ENCODE results near the gene PTPN1.
"Not testable (repeated sequence)": the region's sequence is repeated elsewhere in the genome, so short reads cannot be mapped to it uniquely, and the experiment has no call there.

Gene PTPN1

GRCh38 chr20:50533061-50533460, 22.9 kb downstream of the PTPN1 start:
- no peak for DNase-seq

DNA sequence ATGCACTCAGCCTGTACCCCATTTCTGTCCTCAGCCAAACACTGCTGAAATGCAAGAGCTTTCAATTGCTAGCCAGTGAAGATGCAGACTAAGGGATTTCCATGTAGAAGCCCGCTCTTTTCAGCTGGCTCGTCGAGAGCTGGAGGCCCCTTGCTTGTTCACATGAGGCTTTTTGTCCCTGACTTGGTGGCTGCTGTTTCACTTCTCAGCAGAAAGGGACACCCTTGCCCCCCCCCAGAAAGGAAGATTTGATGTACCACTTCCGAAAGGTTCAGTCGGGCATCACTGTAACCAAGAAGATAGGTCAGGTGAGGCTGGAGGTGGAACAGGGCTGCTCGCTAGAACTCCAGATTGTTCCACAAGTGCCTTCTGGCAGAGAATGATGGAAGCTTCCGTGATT, 23.3 kb downstream of the PTPN1 start:
- no peak for DNase-seq

GRCh38 chr20:50534567-50534966, 24.4 kb downstream of the PTPN1 start:
- peak; percentile 76 for DNase-seq

- no peak for DNase-seq
Observed at GRCh38 chr20:50535162-50535561, 25.0 kb downstream of the PTPN1 start.

- no peak for DNase-seq
Observed at GRCh38 chr20:50536333-50536732, 26.1 kb downstream of the PTPN1 start.

- no peak for DNase-seq
Observed at GRCh38 chr20:50537546-50538201, 27.5 kb downstream of the PTPN1 start.

DNA sequence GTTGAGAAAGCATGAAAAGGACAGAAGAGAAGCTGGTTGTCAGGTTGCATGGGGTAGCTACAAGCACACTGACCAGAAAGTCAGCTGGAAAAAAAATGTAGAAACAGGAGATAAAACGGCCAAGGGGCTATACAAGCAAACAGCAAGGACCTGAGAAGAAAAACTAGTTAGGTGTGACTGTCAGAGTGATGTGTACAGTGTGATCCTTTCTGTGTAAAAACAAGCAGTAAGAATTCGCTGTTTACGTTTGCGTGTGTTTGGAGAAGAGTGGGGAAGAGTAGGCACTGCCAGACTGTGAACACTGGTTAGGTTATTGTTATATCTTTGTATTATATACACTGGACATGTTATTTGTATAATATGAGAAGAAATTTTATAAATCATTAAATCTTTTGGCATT, 28.1 kb downstream of the PTPN1 start:
- no peak for DNase-seq

GRCh38 chr20:50539798-50540197, 29.6 kb downstream of the PTPN1 start:
- not testable (repeated sequence) for DNase-seq

DNA sequence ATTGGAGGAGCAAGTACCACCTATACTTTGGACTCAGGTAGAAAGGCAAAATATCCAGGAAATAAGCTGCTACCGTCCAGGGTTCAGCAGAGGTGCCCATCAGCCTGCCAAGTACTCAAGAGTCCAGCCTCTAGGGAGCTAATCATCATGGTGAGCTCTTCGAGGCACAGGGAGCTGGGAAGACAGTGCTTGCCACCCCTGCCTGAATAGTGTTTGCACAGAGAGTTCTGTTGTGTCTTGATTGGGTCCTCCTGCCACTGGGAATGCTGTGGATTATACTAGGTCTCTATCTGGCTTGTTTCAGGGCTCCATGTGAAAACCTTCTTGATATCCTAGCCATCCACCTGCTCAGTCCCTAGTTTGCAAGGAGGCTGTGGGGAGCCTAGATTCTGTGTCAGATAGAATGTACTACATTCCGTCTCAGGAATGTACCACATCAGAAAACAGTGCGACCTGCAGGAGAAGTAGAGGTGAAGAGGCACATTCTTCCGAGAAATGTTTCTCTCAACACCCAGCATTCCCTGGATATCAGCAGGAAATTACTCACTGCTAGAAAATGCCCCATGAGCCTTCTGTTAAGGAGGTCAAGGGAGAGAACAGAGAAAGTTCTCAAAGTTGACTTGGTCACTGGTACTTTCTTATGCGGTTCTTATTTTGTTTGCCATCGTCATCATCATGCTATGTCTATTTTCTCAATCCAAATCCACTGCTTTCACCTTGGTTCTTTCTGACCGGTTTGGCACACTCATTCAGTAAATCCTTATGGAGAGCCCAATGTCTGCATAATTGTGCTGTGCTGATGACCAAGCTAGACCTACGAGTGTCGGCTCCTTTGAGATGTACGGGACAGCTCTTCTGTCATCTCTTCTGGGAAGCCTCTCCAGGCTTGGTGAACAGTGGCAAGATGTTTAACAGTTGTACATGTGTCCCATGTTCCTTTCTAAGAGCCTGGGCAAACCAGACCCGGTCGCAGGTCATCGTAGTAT, 30.7 kb downstream of the PTPN1 start:
- DNase-seq = peak; percentile 79

DNA sequence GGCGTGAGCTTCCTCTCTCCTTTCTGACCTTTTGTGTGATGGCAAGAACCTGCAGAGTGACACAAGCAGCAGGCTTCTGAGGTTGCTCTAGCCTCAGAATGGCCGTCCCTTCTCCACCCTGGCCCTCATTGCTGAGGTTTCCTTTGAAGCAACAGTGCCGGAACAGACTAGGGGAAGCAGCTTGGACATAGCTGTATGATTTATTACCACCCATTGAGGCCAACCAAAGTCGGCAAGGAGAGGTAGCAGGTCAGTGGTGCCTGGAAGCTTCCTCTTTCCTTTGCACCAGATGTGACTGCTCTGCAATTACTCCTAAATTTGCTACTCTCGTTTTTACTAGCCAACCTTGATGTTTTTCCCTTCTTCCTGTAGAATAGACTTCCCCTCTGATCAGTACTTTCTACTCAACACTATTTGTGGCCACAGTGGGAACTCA, 31.4 kb downstream of the PTPN1 start:
- no peak for DNase-seq

DNA sequence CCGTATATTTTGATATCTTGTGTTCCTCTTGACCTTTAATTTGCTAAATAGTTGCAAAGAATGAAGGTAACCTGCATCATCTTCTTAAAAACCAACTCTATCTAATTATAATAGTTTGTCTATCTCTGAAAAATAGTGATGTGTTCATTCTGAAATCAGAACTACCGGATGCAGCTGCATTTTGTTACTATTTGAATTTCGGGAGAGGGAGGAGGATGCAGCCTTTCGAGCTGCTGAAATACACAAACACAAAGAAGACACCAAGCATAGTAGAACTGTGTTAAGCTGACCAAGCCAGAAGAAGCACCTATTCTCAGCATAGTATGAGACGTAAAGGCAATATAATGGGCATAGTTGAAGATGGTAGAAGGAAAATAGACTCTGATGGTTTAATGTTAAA, 33.1 kb downstream of the PTPN1 start:
- no peak for DNase-seq

DNA sequence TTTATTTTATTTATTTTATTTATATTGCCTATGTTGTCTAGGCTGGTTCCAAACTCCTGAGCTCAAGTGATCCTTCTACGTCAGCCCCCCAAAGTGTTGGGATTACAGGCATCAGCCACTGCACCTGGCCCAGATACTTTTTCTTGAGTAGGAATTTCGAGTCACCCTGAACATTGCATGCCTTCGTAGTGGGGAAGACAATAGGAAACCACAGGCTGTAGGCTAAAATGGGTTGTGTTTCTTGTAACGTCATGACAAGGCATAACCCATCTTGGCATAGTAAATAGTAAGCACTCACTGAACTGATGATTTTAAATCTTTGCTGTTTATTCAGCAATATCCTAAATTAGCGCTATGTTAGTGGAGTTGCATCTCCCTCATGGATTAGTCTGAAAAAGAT, 34.9 kb downstream of the PTPN1 start:
- no peak for DNase-seq

GRCh38 chr20:50546729-50547314, 36.6 kb downstream of the PTPN1 start:
- DNase-seq = no peak

GRCh38 chr20:50547964-50548363, 37.8 kb downstream of the PTPN1 start:
- no peak for DNase-seq

- DNase-seq = no peak
Observed at GRCh38 chr20:50548396-50548795, 38.2 kb downstream of the PTPN1 start.

DNA sequence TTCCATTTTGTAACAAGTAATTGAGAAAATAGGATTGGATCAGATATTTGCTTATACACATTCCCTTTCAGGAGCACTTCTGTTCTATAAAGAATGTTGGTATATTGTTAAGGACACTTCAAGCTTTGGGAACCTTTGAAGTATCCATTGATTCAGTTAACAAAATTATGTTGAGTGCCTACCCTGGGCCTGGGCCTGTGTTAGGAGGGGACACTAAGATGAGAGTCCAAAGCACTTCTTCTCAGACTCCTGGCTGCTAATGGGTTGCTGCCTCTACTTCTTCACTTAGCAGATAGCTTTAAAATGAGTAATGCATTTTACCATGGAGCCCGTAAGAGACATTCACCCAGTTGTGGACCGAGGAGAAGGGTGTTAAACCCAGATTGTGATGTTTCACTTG, 40.3 kb downstream of the PTPN1 start:
- no peak for DNase-seq

- DNase-seq = no peak
Observed at GRCh38 chr20:50551288-50551687, 41.1 kb downstream of the PTPN1 start.

DNA sequence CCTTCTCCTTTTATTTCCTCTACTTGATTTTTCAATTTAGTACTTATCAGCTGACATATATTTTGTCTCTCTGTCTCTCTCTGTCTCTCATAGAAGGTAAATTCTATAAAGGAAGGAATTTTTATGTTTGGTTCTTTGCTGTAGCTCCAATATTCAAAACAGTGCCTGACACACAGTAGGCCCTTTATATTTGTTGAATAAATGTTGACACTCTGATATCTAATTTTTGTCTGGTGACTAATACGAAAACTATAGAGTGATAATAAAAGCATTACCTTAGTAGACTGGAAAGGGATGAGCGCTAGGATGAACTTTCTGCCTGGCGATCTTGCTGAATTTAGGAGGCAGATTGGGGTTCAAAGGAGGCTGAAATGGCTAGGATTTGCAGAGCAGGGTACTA, 42.8 kb downstream of the PTPN1 start:
- DNase-seq = no peak

- no peak for DNase-seq
Observed at GRCh38 chr20:50554694-50555579, 44.8 kb downstream of the PTPN1 start.

DNA sequence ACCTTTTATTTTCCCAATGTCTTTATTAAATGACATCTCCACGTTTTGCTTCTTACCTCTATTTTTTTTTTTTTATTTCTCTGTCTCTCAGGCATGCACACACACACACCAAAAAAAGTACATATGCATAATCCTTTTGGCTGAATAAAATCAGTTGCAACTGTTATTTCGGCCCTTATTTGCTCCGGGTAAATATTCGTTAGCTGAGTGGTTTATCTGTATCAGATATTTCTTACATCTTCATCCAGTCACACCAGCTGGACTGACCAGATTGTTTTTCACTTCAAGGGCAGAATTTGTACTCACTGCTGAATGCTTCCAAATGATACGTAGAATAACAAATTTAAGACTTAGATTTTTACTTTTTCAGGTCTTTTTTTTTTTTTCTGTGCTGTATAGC, 45.5 kb downstream of the PTPN1 start:
- no peak for DNase-seq

- DNase-seq = no peak
Observed at GRCh38 chr20:50557549-50558134, 47.5 kb downstream of the PTPN1 start.

DNA sequence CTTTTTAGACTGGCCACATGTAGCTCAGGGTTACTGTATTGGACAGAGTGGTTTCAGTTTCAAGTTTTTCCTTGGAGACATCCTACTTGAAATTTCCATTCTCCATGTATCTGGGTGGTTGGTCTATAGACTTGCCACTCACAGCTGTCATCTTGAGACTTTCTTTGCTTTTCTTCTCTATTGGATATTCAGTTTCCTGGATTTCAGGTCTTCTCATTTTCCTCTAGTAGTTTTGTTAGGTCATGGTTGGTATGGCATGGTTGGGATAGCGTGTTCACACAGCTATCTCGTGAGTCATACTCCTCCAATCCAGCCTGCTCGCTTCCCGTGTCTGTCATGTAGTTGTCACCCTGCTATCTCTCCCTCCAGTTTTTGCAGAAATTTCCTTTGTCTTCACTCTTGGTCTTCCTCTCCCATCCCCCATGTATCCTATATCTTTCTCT, 48.3 kb downstream of the PTPN1 start:
- DNase-seq = peak; percentile 68
